ENCODE data around the gene MPP4.

The MPP4 gene

DNA sequence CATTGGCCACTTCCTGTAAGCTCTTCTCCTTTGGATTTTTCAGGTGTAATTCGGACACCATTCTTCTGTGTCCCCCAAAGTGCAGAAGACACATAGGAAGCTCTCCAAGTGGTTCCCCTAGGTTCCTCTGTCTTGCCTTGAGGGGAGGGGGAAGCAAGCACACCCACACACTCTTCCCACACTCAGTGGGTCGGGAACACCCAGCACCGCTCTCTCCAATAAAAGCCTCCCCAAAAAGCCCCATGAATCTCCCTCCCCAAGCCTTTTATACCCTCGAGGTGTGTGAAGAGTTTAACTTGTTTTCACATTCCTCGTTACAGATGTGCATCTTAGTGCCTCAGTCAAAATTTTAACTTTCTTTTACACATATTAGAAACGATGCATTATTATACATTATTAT, 45.2 kb downstream of the MPP4 start:
- no peak for DNase-seq (ENCODE audit: low read depth)
- TF ChIP-seq, protein P1, sequence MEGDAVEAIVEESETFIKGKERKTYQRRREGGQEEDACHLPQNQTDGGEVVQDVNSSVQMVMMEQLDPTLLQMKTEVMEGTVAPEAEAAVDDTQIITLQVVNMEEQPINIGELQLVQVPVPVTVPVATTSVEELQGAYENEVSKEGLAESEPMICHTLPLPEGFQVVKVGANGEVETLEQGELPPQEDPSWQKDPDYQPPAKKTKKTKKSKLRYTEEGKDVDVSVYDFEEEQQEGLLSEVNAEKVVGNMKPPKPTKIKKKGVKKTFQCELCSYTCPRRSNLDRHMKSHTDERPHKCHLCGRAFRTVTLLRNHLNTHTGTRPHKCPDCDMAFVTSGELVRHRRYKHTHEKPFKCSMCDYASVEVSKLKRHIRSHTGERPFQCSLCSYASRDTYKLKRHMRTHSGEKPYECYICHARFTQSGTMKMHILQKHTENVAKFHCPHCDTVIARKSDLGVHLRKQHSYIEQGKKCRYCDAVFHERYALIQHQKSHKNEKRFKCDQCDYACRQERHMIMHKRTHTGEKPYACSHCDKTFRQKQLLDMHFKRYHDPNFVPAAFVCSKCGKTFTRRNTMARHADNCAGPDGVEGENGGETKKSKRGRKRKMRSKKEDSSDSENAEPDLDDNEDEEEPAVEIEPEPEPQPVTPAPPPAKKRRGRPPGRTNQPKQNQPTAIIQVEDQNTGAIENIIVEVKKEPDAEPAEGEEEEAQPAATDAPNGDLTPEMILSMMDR (conservative IDR thresholded peaks at IDR 0.05; ENCODE audit: control insufficient read depth, insufficient read depth, low read depth, low read length) = no peak
- H3K4me3 ChIP-seq (ENCODE audit: control insufficient read depth, low read depth, low read length) = no peak overlapping the region

DNA sequence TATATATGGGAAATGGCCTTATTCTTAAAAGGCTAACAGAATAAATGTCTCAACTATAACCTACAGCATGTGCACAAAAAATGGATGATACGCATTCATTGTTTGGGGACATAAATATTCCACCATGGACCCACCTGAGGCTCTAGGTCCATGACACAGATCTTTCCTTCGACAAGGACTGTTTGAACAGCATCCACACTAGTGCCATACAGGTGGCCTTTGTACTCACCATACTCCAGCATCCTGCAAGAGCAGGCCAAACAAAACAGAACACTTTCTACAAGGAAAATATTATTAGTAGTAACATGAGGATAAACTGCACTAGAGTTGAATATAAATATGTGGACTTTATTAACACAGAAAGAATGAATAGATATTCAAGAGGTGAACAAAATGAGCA, 49.0 kb downstream of the MPP4 start:
- H3K4me3 ChIP-seq (ENCODE audit: control insufficient read depth, low read depth, low read length) = no peak overlapping the region
- DNase-seq (ENCODE audit: low read depth) = no peak
- TF ChIP-seq, protein P1 (conservative IDR thresholded peaks at IDR 0.05; ENCODE audit: control insufficient read depth, insufficient read depth, low read depth, low read length) = no peak

DNA sequence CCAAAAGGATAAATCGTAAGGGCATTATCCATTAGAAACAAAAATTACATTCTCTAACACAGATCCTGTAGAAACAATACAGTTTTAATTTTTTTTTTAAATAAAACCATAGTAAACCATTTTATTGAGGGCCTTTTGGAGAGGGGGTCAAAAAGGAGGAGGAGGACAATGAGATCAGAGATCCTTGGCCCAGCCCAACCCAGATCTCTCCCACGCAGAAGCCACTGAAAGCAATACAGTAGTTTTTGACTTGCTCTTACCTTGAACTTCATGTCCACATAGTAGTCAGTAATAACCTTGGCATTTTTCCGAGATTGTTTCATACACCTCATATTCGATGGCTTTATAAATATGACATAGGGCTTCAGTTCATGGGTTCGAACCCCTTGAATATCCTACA, 51.0 kb downstream of the MPP4 start:
- DNase-seq (ENCODE audit: low read depth) = no peak
- no peak overlapping the region for H3K4me3 ChIP-seq (ENCODE audit: control insufficient read depth, low read depth, low read length)
- TF ChIP-seq, protein P1 (conservative IDR thresholded peaks at IDR 0.05; ENCODE audit: control insufficient read depth, insufficient read depth, low read depth, low read length) = no peak

DNA sequence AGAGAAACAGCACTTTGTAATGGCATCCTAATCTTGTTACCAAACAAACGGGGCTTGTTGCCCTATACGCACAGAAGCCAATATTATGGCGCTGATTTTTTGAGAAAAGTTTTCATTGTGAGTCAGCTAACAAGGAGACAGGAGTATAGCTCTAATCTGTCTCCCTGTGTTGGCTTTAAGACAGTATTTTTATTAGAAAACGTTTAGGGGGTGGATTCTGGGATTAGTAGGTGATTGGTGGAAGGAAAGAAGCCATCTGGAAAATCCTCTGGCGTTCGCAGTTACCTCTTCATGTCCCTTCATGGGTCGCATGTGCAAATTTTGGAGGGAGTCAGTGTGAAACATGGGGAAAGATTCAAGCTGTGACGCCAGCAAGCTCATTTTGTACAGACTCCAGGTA, 54.4 kb downstream of the MPP4 start:
- H3K4me3 ChIP-seq (ENCODE audit: control insufficient read depth, low read depth, low read length) = peak overlapping the region; percentile 92
- DNase-seq (ENCODE audit: low read depth) = peak; percentile 51
- TF ChIP-seq, protein P1 (conservative IDR thresholded peaks at IDR 0.05; ENCODE audit: control insufficient read depth, insufficient read depth, low read depth, low read length) = no peak

DNA sequence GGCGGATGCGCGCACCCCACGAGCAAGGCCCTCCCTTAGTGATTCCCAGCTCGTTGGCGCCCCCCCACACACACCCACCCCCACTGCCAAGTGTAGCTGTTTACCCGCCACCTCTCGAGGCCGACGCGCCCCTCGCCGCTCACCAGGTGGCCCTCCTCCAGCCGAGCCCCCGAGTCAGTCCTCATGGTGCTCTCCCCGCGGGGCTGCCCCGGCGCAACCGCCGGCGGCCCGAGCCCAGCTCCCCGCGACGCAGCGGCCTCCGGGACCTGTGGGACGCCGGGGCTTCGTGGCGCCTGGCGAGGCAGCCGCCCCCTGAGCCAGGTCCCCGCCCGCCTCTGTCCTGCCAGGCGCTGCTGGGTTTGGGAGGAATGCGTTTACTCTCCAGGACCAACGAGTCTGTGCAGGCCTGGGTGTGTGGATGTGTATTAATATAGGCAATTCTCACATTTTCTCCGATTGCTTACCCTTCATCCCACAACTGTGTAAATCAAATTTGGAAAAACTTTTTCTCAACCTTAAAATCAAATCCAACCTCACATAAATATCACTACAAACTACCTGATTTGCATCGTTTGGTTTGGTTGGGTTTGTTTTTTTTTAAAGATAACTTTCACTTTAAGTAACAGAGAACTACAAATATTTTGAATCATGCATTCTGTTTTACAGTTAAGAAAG, 55.1 kb downstream of the MPP4 start, which contains the start of gene TMEM237:
TMEM237 (minus strand) TSS at position 288 of the 675 bp plus-strand sequence; CDS start at position 185, 103 bp downstream.
- DNase-seq (ENCODE audit: low read depth) = no peak
- peak within 1 kb of the TSS; percentile 92 for H3K4me3 ChIP-seq (ENCODE audit: control insufficient read depth, low read depth, low read length)
- TF ChIP-seq, protein P1 (conservative IDR thresholded peaks at IDR 0.05; ENCODE audit: control insufficient read depth, insufficient read depth, low read depth, low read length) = no peak

DNA sequence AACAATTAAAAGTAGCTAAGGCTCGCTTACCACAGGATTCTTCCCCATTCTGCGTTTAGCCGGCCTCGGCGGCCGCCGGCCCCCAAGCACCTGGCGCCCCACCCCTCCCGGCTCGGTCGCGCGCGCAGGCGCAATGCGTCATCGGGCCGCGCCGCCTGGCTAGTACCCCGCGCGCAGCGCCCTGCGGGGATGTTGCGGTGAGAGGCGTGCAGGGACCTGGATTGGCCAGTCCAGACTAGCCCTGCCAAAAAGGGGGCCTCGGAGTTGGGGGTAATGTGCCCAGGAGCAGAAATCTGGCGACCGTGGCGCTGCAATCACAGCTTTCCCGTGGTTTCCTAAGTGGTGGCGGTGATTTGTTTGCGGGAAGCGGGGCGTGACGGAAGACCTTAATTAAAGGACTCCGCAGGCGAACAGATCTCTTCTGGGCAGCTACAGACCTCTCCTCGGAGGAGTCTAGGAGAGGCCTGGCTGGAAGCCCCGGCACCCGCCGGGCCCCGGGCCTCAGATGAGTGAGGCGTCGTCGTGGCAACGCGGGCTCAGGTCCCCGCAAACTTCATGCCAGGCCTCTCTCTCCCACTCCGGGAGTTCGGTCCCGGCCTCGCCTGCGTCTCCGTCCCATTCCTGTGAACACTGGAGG, 55.7 kb downstream of the MPP4 start:
- DNase-seq (ENCODE audit: low read depth) = peak; percentile 70
- TF ChIP-seq, protein P1 (conservative IDR thresholded peaks at IDR 0.05; ENCODE audit: control insufficient read depth, insufficient read depth, low read depth, low read length) = no peak
- peak overlapping the region; percentile 92 for H3K4me3 ChIP-seq (ENCODE audit: control insufficient read depth, low read depth, low read length)

Measured in fibroblast of mammary gland (primary cell).